ENCODE measurements around the gene PEMT. TPM values are rescaled to one million over a fixed set of nuclear protein-coding genes. Genes with fewer than 3 reads are reported as not detected.
"Not testable (repeated sequence)": the region's sequence is repeated elsewhere in the genome, so short reads cannot be mapped to it uniquely, and the experiment has no call there.

PEMT gene
- total and polyA plus RNA-seq, 2 experiments from 2014 or later = 54.8 to 55.2 TPM

DNA sequence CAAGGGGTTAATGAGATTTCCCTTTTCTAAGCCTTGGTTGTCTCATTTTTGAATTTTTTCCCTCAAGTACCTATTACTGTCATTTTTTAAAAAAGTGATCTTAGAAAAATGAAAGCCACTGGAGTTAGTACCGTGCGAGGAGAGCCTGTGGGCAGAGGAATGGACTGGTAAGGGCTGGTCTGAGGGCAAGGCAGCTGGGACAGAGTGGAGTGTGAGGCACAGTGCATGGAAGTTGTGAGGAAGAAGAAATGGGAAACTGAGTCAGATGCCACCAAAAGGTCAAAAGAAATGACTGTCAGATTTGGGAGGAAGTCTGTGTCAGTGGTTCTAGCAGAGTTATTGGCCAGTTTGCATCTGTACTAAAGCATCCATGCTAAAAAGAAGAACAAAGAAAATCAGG, 103.5 kb downstream of the PEMT start (continued):
- TF ChIP-seq NANOG (IDR thresholded peaks at IDR 0.05; ENCODE audit: borderline replicate concordance) (no peak), ETS1 (IDR thresholded peaks at IDR 0.05) (no peak)

DNA sequence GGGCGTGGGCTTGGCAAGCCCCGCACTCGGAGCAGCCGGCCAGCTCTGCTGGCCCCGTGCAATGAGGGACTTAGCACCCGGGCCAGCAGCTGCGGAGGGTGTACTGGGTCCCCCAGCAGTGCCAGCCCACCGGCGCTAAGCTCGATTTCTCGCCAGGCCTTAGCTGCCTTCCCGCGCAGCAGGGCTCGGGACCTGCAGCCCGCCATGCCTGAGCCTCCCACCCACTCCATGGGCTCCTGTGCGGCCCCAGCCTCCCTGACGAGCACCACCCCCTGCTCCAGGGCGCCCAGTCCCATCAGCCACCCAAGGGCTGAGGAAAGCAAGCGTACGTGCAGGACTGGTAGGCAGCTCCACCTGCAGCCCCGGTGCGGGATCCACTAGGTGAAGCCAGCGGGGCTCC, 105.1 kb downstream of the PEMT start:
- H4K20me1 ChIP-seq (replicated peaks; ENCODE audit: insufficient read depth) = peaks cover 25% of the 10 kb centered on the region; the same call in 1 of the 2 replicates
- H3K4me2 ChIP-seq; H3K4me1 Mint-ChIP-seq; H3F3A ChIP-seq (replicated peaks; ENCODE audit: low read depth); H3K27ac Mint-ChIP-seq; H3K4me1 ChIP-seq (ENCODE audit: insufficient read depth); H2AFZ ChIP-seq; H3K4me3 Mint-ChIP-seq; H3K27me3 ChIP-seq (ENCODE audit: insufficient read depth); ATAC-seq; H3K27ac ChIP-seq (ENCODE audit: low read depth); DNase-seq (ENCODE audit: low spot score); H3K27me3 Mint-ChIP-seq (ENCODE audit: insufficient read depth, low read depth, poor library complexity); H3K36me3 ChIP-seq (ENCODE audit: insufficient read depth); H3K9me3 Mint-ChIP-seq; H3K9me2 ChIP-seq (ENCODE audit: insufficient read depth); H3K4me3 ChIP-seq: not testable (repeated sequence)
- peaks cover 40% of the 10 kb centered on the region for H3K79me2 ChIP-seq (replicated peaks; ENCODE audit: insufficient read depth)
- peaks cover 44% of the 10 kb centered on the region for H3K36me3 Mint-ChIP-seq (ENCODE audit: low read depth)

DNA sequence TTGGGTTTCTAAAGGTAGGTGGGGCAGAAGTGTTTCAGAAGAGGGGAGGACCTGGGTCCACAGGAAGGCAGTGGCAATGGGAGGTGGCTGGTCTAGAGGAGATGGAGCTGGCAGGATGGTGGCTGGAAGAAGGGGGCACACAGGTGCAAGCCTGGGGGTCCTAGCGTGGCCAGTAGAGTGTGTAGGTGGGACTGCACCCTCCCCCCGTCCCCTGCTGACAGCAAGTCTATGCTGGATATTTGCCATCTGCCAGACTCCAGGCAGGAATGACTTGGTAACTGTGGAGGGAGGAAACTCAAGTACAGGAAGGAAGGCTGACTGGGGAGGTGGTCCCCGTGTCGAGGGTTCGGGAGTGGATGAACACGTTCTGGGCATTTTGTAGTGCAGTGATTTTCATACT, 106.1 kb downstream of the PEMT start:
- Histone ChIP-seq H3K27me3 (ENCODE audit: insufficient read depth) (no peaks in the 10 kb centered on the region), H3K36me3 (ENCODE audit: insufficient read depth) (peaks cover 7% of the 10 kb centered on the region), H2AFZ (no peak overlapping the region), H3K79me2 (replicated peaks; ENCODE audit: insufficient read depth) (peaks cover 50% of the 10 kb centered on the region), H3K4me1 (ENCODE audit: insufficient read depth) (no peaks in the 10 kb centered on the region), H3K27ac (ENCODE audit: low read depth) (no peak overlapping the region), H3K9me2 (ENCODE audit: insufficient read depth) (no peaks in the 10 kb centered on the region), H4K20me1 (replicated peaks; ENCODE audit: insufficient read depth) (peaks cover 19% of the 10 kb centered on the region; the same call in 1 of the 2 replicates), H3K4me2 (no peak overlapping the region), H3K4me3 (no peak overlapping the region), H3F3A (replicated peaks; ENCODE audit: low read depth) (no peaks in the 10 kb centered on the region)
- H3K9me3 Mint-ChIP-seq = no peaks in the 10 kb centered on the region
- no peak for ATAC-seq
- H3K4me1 Mint-ChIP-seq = 0 out of 3 replicates have a peak, but pooled peaks cover 2% of the 10 kb centered on the region
- no peak overlapping the region for H3K4me3 Mint-ChIP-seq
- no peaks in the 10 kb centered on the region for H3K27me3 Mint-ChIP-seq (ENCODE audit: insufficient read depth, low read depth, poor library complexity)
- H3K27ac Mint-ChIP-seq = no peak overlapping the region
- DNase-seq (ENCODE audit: low spot score) = no peak
- peaks cover 38% of the 10 kb centered on the region for H3K36me3 Mint-ChIP-seq (ENCODE audit: low read depth)
- TF ChIP-seq EZH2 (IDR thresholded peaks at IDR 0.05; ENCODE audit: low read depth, unreplicated experiment) = no peak
- TF ChIP-seq STAT1 (IDR thresholded peaks at IDR 0.05; ENCODE audit: unreplicated experiment) = no peak
- TF ChIP-seq, protein P1, sequence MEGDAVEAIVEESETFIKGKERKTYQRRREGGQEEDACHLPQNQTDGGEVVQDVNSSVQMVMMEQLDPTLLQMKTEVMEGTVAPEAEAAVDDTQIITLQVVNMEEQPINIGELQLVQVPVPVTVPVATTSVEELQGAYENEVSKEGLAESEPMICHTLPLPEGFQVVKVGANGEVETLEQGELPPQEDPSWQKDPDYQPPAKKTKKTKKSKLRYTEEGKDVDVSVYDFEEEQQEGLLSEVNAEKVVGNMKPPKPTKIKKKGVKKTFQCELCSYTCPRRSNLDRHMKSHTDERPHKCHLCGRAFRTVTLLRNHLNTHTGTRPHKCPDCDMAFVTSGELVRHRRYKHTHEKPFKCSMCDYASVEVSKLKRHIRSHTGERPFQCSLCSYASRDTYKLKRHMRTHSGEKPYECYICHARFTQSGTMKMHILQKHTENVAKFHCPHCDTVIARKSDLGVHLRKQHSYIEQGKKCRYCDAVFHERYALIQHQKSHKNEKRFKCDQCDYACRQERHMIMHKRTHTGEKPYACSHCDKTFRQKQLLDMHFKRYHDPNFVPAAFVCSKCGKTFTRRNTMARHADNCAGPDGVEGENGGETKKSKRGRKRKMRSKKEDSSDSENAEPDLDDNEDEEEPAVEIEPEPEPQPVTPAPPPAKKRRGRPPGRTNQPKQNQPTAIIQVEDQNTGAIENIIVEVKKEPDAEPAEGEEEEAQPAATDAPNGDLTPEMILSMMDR (conservative IDR thresholded peaks at IDR 0.05; ENCODE audit: low read depth in 2 of 2) = no peak
- no peak for TF ChIP-seq ETS1 (IDR thresholded peaks at IDR 0.05)
- no peak for TF ChIP-seq JUNB (IDR thresholded peaks at IDR 0.05; ENCODE audit: unreplicated experiment)
- TF ChIP-seq ZNF462 (CRISPR knock-in tag; IDR thresholded peaks at IDR 0.05) = no peak
- TF ChIP-seq CREB1 (CRISPR knock-in tag; IDR thresholded peaks at IDR 0.05; ENCODE audit: low read depth) = no peak
- no peak for TF ChIP-seq ZNF331 (CRISPR knock-in tag; IDR thresholded peaks at IDR 0.05; ENCODE audit: low read depth)
- no peak for TF ChIP-seq POLR2AphosphoS5 (IDR thresholded peaks at IDR 0.05; ENCODE audit: low read depth)
- TF ChIP-seq NANOG (IDR thresholded peaks at IDR 0.05; ENCODE audit: borderline replicate concordance) = no peak
